T-helper 2 cell (primary cell): ENCODE data around the gene CLECL1.
"Not testable (repeated sequence)": the region's sequence is repeated elsewhere in the genome, so short reads cannot be mapped to it uniquely, and the experiment has no call there.

Experiments
- DNase-seq, 5 experiments: peaks; one replicate each; pipeline versions ENCODE4 v3.0.0 to v3.0.0-alpha.2; 2012 to 2022

The CLECL1 gene

GRCh38 chr12:9751204-9752144 lies 18.6 kb upstream of the CLECL1 start:
- DNase-seq, result peak in 3 of 5 experiments; percentile 35 to 69 (median 43)

- peak in 3 of 5 experiments; percentile 32 to 82 (median 64) for DNase-seq
These were observed 17.6 kb upstream of the CLECL1 start for GRCh38 chr12:9750276-9751203.

DNA sequence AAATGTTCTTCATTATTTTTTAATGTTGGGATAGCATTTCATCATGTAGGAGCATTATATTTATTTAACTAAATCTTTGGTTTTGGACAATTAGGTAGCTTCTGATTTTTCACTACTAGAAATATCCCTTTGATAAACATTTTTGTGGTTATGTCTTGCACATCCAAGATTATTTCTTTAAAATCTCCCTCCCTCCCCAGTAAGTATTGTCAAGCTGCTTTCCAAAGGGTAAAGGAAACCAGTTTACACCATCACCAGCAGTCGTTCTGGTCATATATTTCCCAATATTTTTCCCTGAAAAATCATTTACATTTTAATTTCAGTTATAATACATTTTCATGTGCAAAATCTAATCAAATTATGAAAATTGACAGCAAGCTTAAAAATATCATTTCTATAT lies 16.7 kb upstream of the CLECL1 start:
- DNase-seq, result no peak

DNA sequence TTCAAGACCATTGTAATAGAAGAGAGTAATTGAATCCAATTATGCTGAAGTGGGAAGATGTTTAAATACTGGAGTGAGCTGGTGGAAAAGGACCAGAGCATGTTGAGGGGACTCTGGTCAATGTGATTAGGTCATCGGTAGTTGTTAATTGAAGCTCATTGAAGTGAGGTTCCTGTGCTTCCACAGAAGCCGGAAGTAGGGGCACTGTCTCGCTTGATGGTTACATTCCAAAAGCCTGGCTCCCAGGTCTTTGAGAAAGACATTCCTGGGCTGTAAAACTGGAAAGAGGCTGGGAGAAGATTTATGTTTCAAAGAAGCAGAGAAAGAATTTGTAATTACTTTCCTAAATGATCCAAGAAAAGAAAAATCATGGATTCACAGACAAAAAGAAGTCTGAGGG lies 12.3 kb upstream of the CLECL1 start:
- no peak for DNase-seq

GRCh38 chr12:9742661-9743060 lies 9.8 kb upstream of the CLECL1 start:
- peak in 3 of 5 experiments; percentile 17 to 87 (median 47) for DNase-seq

DNA sequence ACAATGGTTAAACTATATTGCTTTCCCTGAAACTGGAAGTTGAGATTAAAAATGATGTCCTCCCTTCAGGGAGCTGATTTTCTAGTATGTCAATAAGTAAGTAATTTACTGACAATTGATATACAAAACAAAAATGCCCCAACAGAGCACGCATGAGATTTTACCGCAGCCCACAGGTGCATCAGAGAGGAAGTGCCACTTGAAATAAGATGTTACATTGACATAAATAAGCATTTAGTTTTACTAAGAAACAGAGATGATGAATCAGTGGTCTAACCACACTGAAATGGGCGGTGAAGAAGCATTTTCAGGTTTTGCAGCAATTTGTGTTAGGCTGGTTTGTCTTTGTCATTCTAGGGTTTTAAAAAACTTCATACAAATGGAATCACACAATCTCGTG lies 8.8 kb upstream of the CLECL1 start:
- peak in 4 of 5 experiments; percentile 46 to 99 (median 78) for DNase-seq

- peak in 1 of 5 experiments; percentile 80 for DNase-seq
These were observed 7.3 kb upstream of the CLECL1 start for GRCh38 chr12:9740106-9740750.

DNA sequence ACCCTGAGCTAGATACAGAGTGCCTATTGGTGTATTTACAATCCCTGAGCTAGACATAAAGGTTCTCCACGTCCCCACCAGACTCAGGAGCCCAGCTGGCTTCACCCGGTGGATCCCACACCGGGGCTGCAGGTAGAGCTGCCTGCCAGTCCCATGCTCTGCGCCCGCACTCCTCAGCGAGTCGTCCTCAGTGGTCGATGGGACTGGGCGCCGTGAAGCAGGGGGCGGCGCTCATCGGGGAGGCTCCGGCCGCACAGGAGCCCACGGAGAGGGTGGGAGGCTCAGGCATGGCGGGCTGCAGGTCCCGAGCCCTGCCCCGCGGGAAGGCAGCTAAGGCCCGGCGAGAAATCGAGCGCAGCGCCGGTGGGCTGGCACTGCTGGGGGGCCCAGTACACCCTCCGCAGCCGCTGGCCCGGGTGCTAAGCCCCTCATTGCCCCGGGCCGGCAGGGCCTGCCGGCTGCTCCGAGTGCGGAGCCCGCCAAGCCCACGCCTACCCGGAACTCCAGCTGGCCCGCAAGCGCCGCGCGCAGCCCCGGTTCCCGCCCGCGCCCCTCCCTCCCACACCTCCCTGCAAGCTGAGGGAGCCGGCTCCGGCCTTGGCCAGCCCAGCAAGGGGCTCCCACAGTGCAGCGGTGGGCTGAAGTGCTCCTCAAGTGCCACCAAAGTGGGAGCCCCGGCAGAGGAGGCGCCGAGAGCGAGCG lies 6.7 kb upstream of the CLECL1 start:
- DNase-seq, result not testable (repeated sequence)

DNA sequence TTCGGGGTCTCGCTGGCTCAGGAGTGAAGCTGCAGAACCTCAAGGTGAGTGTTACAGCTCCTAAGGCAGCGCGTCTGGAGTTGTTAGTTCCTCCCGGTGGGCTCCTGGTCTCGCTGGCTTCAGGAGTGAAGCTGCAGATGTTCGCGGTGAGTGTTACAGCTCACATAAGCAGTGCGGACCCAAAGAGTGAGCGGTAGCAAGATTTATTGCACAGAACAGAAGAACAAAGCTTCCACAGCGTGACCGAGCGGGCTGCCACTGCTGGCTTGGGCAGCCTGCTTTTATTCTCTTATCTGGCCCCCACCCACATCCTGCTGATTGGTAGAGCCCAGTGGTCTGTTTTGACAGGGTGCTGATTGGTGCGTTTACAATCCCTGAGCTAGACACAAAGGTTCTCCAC lies 6.0 kb upstream of the CLECL1 start:
- peak in 1 of 5 experiments; percentile 41 for DNase-seq

GRCh38 chr12:9736936-9737705 lies 4.2 kb upstream of the CLECL1 start:
- peak in 1 of 5 experiments; percentile 82 for DNase-seq

- no peak for DNase-seq
These were observed 2.7 kb upstream of the CLECL1 start for GRCh38 chr12:9735601-9736000.

DNA sequence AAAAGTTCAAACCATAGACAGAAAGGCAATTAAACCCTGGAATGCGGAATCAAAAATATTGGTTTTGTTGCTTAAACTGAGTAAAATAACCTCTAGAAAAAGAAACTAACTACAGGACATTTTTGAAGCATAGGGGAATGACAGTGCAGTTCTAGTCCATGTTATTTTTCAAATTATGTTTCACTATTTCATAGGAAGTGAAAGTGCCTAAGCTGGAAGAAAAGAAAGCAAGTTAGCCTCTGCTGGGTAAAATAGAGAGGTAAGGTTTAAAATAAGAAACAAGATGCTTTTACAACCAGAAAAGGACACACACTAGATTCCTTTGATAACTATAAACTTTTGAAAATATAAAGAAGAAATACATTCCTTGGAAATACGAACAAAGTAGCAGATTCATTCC lies 1.1 kb downstream of the CLECL1 start:
- peak in 1 of 5 experiments; percentile 66 for DNase-seq

DNA sequence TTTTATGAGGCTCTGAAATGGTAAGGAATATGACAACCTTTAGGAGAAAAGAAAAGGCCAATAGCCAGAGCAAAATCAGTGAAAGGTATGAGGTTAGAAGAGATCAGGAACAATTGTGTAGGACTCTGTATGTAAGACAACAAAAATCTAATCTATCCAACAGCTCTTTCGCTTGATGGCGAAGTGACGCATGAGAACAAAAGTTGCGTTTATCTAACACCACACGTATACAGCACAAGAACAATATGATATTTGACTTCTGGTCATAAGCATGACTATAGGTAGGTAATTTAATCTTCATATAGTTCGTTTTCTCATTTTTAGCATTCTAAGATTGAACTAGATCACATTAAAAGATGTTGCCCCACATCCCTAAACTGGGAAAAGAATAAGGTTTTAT lies 1.5 kb downstream of the CLECL1 start:
- peak in 1 of 5 experiments; percentile 70 for DNase-seq

DNA sequence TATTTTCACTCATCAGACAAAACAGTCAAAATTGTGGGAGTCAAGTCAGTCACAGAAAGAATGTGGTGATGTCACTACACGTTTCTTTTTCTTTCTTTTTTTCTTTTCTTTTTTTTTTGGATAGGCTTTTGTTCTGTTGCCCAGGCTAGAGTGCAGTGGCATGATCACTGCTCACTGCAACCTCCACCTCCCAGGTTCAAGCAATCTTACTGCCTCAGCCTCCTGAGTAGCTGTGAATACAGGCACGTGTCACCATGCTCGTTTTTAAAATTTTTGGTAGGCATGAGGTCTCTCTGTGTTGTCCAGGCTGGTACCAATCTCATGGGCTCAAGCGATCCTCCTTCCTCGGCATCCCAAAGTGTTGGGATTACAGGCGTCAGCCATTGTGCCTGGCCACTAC lies 2.3 kb downstream of the CLECL1 start:
- DNase-seq, result peak in 1 of 5 experiments; percentile 58

DNA sequence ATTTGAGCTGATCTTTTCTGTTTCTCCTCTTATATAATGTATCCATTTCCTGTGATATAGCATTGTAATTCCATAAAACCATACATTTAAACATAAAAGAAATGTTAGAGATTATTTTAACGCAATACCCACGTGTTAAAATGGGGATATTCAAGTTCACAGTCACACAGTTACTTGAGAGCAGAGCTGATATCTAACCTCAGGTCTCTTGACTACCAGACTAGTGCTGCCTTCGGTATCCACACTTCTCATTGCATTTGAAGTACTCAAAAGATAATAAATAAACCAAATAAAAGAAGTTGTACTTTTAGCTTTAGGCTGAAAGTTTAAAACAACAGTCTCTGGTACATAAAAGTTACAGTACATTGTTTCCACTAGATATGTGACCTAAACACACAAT lies 2.9 kb downstream of the CLECL1 start:
- DNase-seq, result peak in 1 of 5 experiments; percentile 66

GRCh38 chr12:9729082-9729481 lies 3.8 kb downstream of the CLECL1 start:
- DNase-seq, result no peak

- DNase-seq, result no peak
These were observed 5.1 kb downstream of the CLECL1 start for GRCh38 chr12:9727813-9728212.

GRCh38 chr12:9725213-9725870 lies 7.6 kb downstream of the CLECL1 start:
- no peak for DNase-seq

- DNase-seq, result no peak
These were observed 8.9 kb downstream of the CLECL1 start for GRCh38 chr12:9724023-9724422.

DNA sequence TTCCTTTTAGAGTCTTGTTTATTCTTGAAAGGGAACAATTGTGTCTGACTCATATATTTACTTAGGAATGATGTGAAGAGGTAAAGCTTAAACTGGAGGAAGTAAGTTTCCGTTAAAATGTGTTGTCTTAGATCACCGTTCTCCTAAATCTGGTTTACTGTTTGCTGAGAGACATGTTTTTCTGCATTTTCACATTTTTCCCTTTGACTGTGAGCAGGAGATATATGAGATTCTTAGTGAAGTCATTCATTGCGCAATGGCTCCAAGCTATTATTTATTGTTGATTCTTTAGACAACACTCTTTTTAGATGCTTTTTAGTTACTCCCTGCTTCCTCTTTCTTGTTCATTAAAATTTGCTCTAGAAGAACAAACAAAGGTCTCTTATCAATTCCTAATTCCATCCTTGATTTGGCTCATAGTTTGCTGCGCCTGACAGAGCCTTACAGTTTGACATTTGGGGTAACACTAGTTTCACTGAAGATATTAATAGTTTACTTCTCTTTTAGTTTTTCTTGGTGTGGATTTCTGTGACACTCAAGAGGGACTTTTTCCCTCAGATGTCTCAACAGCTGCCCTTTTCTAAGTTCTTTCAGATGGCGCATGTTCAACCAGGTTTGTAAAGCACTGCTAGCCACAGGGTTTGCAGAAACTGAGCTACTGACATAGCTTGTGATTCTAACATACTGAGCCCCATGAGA lies 11.4 kb downstream of the CLECL1 start:
- DNase-seq, result no peak
